ENCODE results near the gene SH3D19. TPM values are rescaled to one million over a fixed set of nuclear protein-coding genes. Genes with fewer than 3 reads are reported as not detected.

Gene SH3D19
- total RNA-seq, 1 experiment from 2014 or later = 29.7 TPM

GRCh38 chr4:151331276-151332042 lies 6.1 kb upstream of the SH3D19 start:
- H3K56ac ChIP-seq (ENCODE audit: insufficient read length, low read depth, low read length) = no peak overlapping the region
- no peaks in the 10 kb centered on the region for H3K27me3 ChIP-seq (ENCODE audit: insufficient read depth, low read length)
- H4K5ac ChIP-seq (ENCODE audit: insufficient read length, low read depth, low read length) = no peak overlapping the region
- Mint-ChIP-seq H3K4me1 (peaks cover 2 to 14% of the 10 kb centered on the region in 2 experiments; a peak in 3 of 4 replicates), H3K36me3 (ENCODE audit: insufficient read depth in 1 of 3, low read depth in 3 of 3) (no peaks in the 10 kb centered on the region; a peak in 1 of 7 replicates), H3K27ac (peak overlapping the region in 1 of 3 experiments; percentile 27; a peak in 2 of 7 replicates), H3K27me3 (ENCODE audit: low read depth) (no peaks in the 10 kb centered on the region), H3K9me3 (0 out of 5 replicates have a peak, but pooled peaks cover 0 to 2% of the 10 kb centered on the region in 2 experiments), H3K4me3 (no peak overlapping the region)
- H3K79me1 ChIP-seq (ENCODE audit: insufficient read depth, low read depth, low read length, poor library complexity, severe bottlenecking) = no peaks in the 10 kb centered on the region
- H3K79me2 ChIP-seq (ENCODE audit: insufficient read depth, low read length) = no peaks in the 10 kb centered on the region
- no peaks in the 10 kb centered on the region for H4K20me1 ChIP-seq (ENCODE audit: control insufficient read depth, insufficient read depth, insufficient read length)
- DNase-seq = no peak
- no peak overlapping the region for H2BK20ac ChIP-seq (ENCODE audit: low read depth, low read length, poor library complexity, severe bottlenecking)
- no peak overlapping the region for H3K4me2 ChIP-seq (ENCODE audit: insufficient read depth, insufficient read length, low read length)
- TF ChIP-seq CTCF (conservative IDR thresholded peaks at IDR 0.05) = no peak
- no peak overlapping the region for H3K4ac ChIP-seq (ENCODE audit: low read depth, low read length)
- H3K4me1 ChIP-seq (ENCODE audit: insufficient read depth, low read length) = peaks cover 3% of the 10 kb centered on the region; the same call in 1 of the 2 replicates
- no peak overlapping the region for H2AK5ac ChIP-seq (ENCODE audit: insufficient read length, low read length)
- H2BK5ac ChIP-seq (ENCODE audit: insufficient read length, low read length) = no peak overlapping the region
- no peak overlapping the region for H3T11ph ChIP-seq (ENCODE audit: low read length)
- no peak overlapping the region for H2BK15ac ChIP-seq (ENCODE audit: low read depth, low read length)
- H4K8ac ChIP-seq (replicated peaks; ENCODE audit: insufficient read length, low read depth, low read length) = no peak overlapping the region
- no peak overlapping the region for H3K14ac ChIP-seq (ENCODE audit: insufficient read depth, low read length)
- no peaks in the 10 kb centered on the region for H3K9me3 ChIP-seq (ENCODE audit: control insufficient read depth, low read depth, low read length)
- H3K23me2 ChIP-seq (ENCODE audit: insufficient read length, low read depth, low read length, poor library complexity, severe bottlenecking) = no peaks in the 10 kb centered on the region
- H4K91ac ChIP-seq (ENCODE audit: insufficient read length, low read depth, low read length) = no peak overlapping the region
- H2BK120ac ChIP-seq (ENCODE audit: low read depth, low read length, poor library complexity, severe bottlenecking) = no peak overlapping the region
- H3K18ac ChIP-seq (ENCODE audit: insufficient read length, low read depth, low read length) = no peak overlapping the region
- no peak overlapping the region for H2AFZ ChIP-seq (ENCODE audit: low read length)
- H3K27ac ChIP-seq (ENCODE audit: insufficient read length, low read depth, low read length) = peak overlapping the region; percentile 8
- H3K23ac ChIP-seq (ENCODE audit: insufficient read length, low read depth, low read length) = no peak overlapping the region
- H2BK12ac ChIP-seq (ENCODE audit: insufficient read length, low read depth, low read length) = no peak overlapping the region
- no peak overlapping the region for H3K9ac ChIP-seq (ENCODE audit: extremely low read depth, insufficient read length, low read length)
- no CpG with 5 or more reads among the region's 1 CpG for WGBS (ENCODE audit: extremely low coverage, insufficient read length, low lambda C conversion rate)

Measured in H9 (cell line).